ENCODE measurements around the gene CRYAA. TPM values are rescaled to one million over a fixed set of nuclear protein-coding genes. Genes with fewer than 3 reads are reported as not detected.
"Not testable (repeated sequence)": the region's sequence is repeated elsewhere in the genome, so short reads cannot be mapped to it uniquely, and the experiment has no call there.

The CRYAA gene, protein sequence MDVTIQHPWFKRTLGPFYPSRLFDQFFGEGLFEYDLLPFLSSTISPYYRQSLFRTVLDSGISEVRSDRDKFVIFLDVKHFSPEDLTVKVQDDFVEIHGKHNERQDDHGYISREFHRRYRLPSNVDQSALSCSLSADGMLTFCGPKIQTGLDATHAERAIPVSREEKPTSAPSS
- total RNA-seq, result not detected in 2 replicates

DNA sequence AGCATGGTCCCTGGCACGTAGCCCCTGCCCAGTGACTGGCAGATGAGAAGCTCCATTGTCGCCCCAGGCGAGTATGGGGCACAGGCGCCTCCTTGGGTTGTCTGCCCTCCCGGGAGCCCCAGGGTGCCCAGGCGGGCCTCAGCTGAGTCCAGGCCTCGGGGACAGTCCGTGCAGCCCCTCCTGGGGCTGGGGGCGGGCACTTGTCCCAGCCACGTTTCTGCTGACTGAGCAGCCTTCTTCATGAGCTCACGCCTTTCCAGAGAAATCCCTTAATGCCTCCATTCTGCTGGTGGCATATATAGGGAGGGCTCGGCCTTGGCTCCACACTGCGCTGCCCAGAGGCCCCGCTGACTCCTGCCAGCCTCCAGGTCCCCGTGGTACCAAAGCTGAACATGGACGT lies at the start of gene CRYAA:
TSS of gene CRYAA (plus strand) at position 301 of the 400 bp plus-strand sequence. CDS start at position 393, 92 bp downstream.
- not testable (repeated sequence) for DNase-seq (ENCODE audit: low read depth)

DNA sequence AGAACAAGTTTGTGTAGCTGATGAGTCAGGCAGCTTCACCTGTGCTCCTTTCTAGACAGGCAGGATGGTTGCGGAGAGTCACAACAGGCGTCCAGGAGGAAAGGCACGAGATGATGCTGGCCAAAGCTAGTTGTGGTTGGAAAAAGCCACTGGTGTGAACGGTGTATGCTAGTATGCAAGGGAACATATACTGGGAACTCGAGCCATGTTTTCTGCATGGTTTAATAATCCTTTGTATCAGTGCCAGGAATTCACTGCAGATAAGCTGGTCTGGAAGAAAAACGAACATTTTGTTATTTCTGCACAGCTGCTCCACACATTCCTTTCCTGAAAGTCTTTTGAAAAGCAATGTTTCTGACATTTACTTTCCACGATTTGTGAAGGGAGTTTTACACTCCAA lies 38.7 kb upstream of the CRYAA start:
- DNase-seq (ENCODE audit: low read depth), result not testable (repeated sequence)

DNA sequence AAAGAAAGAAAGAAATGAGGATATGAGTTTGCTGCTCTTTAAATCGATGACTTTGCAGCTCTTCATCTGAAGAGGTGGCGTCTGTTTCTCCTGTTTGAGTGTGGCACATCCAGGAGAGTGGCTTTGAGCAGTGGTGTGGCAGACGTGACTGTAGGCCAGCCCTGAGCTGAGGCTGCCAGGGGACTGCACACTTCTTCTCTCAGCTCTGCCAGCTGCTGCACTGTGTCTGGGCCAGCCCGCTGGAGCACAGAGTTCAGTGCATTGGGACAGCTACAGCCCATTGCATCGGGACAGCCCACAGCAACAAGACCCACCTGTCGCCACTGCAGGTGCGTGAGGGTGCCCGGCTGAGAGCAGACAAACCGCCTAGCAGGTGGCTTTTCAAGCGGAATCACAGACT lies 34.3 kb upstream of the CRYAA start:
- not testable (repeated sequence) for DNase-seq (ENCODE audit: low read depth)

DNA sequence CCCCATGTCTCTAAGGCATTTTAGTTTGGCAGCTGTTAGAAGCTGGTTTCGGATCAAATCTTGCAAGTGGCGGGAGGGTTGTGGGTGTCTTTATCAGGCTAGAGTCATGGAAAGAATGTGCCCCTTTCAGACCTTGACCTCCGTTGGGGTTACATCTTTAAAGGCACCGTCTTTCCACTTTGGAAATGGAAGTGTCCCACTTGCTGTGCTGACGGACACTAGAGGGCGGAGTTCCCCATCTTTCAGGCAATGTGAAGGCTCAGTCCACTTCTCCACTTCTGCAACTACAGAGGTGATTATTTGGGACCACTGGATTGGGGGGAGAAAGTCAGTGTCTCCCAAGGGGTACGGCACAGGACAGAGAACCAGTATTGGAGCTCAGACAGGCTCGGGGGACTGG lies 29.9 kb upstream of the CRYAA start:
- DNase-seq (ENCODE audit: low read depth), result not testable (repeated sequence)

DNA sequence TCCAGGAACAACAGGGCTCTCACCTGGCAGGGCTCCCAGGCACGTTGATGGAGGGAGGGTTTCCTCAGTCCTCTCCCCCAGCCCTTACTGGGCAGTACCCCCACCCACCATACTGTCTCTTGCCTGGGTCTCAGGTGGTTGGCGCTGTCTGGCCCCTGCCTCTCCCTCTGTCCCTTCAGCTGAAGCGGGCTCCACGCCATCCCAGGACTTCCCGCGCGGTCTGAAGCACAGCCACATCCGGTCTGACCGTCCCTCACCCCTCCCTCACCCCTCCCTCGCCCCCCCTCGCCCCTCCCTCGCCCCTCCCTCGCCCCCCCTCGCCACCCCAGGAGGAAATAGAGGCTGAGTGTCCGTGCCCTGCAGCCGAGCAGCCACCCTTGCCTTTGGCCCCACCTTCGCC lies 27.4 kb upstream of the CRYAA start:
- DNase-seq (ENCODE audit: low read depth), result not testable (repeated sequence)

DNA sequence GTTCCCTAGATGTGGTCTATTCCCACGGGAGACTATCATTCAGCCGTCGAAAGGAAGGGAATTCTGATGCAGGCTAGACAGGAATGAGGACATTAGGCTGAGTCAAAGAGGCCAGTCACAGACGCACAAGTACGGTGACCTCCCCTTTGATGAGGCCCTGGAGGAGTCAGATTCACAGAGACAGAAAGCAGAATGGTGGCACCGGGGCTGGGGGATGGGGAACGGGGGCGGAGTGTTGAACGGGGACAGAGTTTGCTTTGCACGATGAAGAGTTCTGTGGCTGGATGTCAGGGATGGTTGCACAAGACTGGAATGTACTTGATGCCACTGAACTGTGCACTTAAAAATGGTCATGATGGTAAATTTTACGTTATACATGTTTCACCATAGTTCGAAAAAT lies 22.2 kb upstream of the CRYAA start:
- DNase-seq (ENCODE audit: low read depth), result not testable (repeated sequence)

DNA sequence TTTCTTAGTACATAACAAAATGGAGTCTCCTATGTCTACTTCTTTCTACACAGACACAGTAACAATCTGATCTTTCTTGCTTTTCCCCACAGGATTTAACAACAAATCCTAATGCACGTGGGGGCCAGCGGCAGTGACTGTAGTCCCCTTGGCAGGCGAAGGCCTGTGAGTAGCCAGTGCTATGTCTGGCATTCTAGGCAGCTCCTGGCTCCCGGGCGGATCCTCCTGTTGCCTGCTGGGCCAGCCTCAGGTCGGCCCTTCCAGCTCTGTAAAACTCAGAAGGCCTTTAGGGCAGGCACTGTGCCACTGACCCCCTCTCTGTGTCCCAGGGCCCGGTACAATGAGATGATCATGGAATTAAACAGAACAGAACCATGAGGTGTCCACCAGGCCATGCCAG lies 20.8 kb upstream of the CRYAA start:
- DNase-seq (ENCODE audit: low read depth), result not testable (repeated sequence)

DNA sequence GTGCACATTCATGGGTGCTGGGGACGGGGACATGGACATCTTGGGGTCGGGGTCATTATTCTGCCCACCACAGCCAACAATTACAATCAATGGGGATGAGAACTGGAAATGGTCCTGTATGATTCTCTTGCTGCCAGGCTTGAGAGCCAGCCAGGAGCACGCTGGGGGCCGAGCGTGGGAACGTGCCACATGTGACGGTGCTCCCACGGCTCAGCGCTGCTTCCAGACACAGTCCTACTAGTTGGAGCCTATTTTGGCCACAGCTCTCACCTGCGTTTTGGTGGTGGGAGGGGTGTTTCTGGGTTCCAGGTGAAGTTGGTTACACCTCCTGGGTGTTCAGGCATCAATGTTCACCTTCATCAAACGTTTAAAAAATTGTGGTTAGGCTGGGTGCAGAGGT lies 19.5 kb upstream of the CRYAA start:
- DNase-seq (ENCODE audit: low read depth), result not testable (repeated sequence)

DNA sequence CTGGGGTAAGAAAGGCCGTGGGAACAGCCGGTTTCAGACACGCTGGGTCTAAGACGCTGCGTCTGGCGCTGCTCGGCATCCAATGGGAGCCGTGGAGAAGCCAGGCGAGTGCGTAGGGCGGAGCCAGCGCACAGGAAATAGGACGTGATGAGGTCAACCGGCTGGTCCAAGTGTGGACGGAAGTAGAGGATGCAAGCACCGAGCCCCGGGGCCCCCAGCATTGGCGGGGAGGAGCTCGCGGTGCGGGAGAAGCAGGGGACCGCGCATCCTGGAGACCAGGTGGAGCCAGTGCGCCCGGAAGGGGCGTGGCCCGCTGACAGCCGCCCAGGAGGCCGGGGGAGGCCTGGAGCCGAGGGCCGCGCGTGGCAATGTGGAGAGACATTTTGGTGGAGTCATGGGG lies 15.2 kb upstream of the CRYAA start:
- not testable (repeated sequence) for DNase-seq (ENCODE audit: low read depth)

DNA sequence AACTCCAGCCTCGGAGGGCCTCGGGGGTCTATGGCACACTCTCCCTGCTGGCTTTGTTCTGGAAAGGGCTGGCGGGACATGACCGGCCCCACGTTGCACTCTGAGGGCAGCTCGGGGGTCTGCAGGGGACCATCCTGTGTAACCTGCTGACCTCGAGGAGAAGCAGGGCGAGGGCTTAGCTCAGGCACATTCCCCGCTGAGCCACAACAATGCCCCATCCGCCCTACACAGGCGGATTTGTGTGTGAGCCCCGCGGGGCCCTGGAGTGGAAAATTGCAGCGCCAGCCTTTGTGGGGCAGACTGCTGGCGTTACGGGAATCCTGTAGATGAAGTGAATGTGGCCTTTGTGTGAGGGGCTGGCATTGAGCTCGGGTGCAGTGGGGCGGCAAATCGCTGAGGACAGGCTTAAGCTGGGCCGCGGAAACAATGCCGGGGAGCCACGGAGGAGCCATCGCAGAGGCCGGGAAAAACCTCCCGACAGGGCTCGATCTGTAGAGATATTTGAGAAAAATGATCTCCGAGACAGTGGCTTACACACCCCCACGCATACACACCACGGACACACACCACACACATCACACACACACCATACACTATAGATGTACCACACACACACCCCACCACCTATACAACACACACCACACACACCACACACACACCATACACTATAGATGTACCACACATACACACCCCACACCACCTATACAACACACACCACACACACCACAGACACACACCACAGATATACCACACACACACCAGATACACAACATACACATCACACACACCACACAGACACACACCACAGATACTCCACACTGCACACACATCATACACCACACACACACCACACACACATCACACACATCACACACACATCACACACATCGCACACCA lies 9.3 kb upstream of the CRYAA start:
- not testable (repeated sequence) for DNase-seq (ENCODE audit: low read depth)

DNA sequence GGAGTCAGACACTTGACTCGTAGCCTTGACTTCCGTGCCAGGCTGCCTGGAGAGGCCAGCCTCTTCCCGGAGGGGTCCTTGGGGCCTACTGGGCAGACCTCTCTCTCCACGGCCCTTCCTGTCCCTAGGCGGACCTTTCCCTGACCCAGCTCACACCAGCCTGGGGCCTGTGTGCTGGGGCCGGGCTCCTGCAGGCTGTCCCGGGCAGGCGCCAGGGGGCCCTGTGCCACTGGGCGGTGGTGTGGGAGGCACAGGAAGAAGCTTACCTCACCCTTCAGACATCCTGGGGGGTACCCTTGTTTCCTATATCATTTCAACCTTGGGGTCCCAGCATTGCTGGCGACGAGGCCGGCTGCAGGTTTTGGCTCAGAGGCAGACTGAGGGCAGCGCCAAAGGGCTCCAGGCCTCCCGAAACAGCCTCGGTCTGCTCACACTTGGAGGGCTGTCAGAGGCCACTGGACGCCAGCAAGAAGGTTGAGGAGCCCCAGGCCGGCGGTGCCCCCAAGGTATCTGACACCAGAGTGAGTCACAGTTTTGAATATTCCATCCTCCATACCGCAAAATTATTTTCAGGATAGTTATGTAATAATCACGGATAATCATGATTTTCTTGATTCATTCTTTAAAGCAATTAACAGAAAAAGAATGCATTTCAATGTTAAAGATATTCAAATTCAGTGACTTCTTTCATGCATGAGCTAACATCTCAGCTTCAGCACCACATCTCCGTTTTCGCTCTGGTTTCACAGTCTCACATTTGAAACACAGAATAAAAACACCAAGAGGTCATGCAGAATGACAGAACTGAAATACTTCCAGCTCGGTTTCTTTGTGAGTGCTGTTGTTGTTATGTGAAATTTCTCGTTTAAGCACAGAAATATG lies 6.7 kb upstream of the CRYAA start:
- DNase-seq (ENCODE audit: low read depth), result not testable (repeated sequence)

DNA sequence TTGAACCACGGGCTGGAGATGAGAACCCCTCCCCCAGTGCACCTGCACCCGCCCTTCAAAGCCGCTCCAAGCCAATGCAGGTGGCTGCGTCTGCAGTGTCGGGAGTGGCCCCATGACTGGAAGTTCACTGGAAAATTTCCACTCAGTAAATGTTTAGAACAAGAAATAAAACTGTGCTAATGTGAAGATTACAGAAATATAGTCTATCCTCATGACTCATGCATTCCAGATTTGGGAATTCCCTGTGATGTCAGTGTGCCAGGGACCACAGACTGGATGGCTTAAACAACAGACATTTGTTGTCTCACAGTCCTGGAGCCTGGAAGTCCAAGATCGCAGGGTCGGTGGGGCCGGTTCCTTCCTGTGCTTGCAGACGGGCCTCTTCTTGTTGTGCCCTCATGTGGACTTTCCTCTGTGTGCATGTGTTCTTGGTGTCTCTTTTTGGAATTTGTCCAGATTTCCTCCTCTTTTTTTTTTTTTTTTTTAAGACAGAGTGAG lies 6.1 kb upstream of the CRYAA start:
- DNase-seq (ENCODE audit: low read depth), result not testable (repeated sequence)

DNA sequence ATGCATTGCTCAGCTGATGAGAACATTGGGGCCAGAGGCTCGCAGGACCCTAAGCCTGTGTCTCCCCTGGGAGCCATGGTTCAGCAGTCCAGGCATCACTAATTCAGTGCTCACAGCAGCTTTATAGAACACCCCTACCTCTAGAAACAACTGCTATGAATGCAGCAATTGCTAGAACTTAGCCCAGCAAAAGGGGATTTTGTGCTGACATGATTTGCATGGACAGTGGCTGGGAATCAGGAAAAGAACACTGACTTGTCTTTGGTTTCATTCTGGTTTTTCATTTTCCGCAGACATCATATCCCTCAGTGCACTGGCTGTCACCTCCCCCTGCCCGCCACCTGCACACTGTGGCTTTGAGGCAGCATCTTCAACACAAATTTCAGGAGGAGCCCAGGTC lies 4.0 kb upstream of the CRYAA start:
- DNase-seq (ENCODE audit: low read depth), result not testable (repeated sequence)

DNA sequence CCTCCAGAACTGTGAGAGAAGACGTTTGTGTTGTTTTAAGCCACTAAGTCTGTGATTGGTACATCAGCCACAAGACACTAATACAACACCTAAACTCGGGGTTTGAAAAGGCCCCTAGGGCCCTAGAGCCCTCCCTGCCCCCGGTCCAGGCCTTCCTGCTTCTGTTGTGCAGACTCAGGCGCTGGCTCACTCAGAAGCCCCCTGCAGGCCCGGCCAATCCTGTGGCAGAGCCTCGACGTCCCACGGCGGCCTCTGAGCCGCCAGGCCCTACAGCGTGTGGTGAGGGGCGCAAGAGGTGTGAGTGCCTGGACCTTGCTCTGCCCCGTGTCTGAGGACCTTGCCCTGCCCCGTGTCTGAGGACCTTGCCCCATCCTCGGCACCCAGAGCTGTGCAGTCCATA lies 3.1 kb upstream of the CRYAA start:
- not testable (repeated sequence) for DNase-seq (ENCODE audit: low read depth)

DNA sequence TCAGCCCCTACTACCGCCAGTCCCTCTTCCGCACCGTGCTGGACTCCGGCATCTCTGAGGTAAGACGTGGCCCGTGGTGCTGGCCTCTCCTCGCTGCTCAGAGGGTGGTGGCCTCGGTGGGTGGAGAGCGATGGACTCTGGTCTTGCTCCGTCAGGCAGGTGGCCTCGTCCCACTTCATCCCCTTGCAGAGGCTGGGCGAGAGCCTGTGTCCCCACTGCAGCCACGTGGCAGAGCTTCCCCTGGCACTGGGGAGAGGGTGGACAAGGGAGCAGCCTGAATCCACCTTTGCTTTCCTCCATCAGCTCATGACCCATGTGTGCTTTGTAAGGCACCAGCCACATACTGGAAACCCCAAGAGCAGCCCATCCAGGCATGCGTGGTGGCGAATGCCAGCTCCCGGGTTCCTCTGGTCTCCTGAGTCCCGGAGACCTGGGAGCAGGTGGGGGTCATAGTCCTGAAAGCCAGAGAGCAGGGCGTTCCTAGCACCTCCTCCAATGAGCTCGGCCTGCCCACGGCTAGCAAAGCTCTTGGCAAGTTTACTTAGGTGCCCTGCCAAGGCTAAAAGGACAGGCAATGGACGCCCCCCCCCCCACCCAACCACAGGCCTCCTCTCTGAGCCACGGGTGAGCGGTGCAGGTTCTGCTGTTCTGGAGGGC lies 550 bp downstream of the CRYAA start:
- DNase-seq (ENCODE audit: low read depth), result not testable (repeated sequence)

DNA sequence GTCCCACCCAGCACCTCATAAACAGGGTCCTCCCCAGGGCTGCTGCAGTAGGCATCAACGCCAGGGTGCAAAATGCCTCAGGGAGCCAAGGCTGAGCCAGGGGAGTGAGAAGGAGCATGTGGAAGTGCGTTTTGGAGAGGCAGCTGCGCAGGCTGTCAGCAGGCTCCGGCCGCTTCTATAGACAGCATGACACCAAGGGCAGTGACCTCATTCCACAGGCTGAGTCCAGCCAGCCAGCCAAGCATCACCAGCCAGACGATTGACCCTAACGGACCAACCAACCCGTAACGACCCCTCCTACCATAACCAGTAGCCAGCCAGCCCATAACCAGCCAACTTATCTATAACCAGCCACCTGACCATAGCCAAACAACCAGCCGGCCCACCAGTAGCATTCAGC lies 1.1 kb downstream of the CRYAA start:
- not testable (repeated sequence) for DNase-seq (ENCODE audit: low read depth)

DNA sequence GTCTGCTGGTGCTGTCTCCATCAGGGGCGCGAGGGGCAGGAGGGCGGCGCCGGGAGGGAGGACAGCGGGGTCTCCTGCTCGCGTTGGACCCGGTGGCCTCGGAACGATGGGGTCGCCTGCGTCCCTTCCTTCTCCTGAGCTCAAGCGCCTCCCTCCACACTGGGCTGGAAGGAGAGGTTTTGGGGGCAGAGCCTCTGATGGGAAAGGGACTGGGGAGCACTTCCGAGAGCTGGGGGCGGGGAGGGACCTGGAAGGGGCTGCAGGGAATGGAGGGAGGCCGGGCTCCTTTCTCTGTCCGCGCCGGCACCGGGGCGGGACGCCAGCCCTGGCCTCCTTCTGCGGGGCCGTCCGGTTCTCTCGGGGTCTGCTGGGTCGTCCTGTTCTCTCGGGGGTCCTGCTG lies 4.0 kb downstream of the CRYAA start:
- DNase-seq (ENCODE audit: low read depth), result not testable (repeated sequence)

DNA sequence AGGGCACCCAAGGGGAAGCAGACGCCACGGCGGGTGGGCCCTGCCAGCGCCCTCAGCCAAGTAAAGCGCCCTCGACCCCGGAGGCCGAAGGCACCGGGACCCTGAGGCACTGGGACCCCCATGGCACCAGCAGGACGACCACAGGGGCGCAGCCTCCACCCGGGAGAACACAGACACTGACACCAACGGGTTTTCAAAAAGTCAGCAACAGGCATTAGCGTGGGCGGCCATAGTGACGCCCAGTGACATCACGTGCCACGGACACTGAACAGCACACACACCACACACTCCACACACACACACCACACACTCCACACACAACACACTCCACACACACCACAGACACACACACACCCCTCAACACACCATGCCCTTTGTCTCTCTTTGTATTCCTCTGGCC lies 4.6 kb downstream of the CRYAA start:
- DNase-seq (ENCODE audit: low read depth), result not testable (repeated sequence)

DNA sequence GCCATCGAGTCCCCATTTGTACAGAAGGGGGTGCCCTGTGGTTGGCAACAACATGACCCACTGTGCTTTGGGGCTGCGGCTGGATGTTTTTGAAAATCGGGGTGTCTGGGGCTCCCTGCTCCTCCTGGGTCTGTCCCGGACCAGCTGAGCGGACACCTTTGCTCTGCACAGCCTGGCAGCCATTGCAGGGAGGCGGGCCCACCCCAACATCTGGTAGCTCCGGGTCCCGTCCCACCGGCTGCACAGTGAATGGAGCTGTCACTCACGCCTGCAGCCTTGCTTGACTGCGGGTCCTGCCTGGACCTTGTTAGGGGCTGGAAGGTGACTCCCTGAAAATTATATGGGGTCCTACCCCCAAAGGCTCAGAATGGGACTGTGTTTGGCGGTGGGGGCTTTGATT lies 5.1 kb downstream of the CRYAA start:
- not testable (repeated sequence) for DNase-seq (ENCODE audit: low read depth)

DNA sequence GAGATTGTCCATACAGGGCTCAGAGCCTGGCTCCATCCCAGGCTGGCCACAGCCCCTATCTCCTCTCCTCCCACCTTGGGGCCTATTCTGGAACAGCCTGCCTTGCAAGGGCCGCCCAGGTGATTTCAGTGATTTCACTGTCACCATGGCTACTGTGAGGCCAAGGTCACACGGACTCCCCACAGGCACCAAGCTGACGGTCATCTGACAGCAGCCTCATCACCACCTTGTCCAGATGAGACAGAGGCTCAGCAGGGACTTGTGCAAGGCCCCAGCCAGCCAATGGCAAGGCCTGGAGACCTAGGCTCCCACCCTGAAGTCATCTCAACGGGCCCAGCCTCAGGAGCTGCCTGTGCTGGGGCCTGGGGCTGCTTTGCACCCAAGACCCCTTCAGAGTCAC lies 6.2 kb downstream of the CRYAA start:
- DNase-seq (ENCODE audit: low read depth), result not testable (repeated sequence)

DNA sequence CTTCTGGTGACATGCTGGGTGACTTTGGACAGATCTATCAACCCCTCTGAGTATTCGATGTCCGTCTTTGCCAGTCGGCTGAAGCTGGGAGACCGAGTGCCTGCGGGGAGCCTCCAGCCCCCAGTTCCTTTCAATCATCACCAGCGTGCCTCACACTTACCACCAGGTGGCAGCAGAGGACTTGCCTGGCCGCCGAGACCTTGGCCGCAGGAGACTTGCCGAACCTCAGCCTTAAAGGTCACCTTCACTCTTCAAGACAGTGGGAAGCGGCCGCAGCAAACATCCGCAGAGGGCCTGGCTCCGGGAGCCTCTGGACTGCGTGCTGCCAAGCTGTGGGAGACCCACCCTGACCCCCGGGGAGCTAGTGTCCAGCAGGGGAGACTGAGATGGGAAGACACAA lies 7.8 kb downstream of the CRYAA start:
- not testable (repeated sequence) for DNase-seq (ENCODE audit: low read depth)
